K562 (cell line): Measurements from ENCODE around the gene CCNY. TPM values are rescaled to one million over a fixed set of nuclear protein-coding genes. Genes with fewer than 3 reads are reported as not detected.

ENCODE experiments used
- ATAC-seq: fragments of 200-7000 bp; cut with Tn5 transposase; 3 replicates; pipeline ENCODE4 v1.9.1; 2020; ENCODE audit warnings: moderate library complexity
- BruUV-seq: library from RNA; stranded (reverse); fragments of 400-500 nt; replicated peaks from 2 replicates; lab custom pipeline; 2021; lab: Mats Ljungman, UMichigan
- CTCF ChIA-PET: fragments of 300-600 bp; formaldehyde crosslinking; extraction: SDS; loops from one replicate; lab custom pipeline; 2021; ENCODE audit warnings: low intra/inter-chr PET ratio; lab: Yijun Ruan, JAX
- POLR2A ChIA-PET: fragments of 300-600, 350-650 bp; sonication (Branson Sonifier 250); formaldehyde crosslinking; extraction: SDS; loops from one replicate; lab custom pipeline; 2021; ENCODE audit warnings: antibody characterized with exemption, inconsistent platforms; lab: Yijun Ruan, JAX
- DNase-seq, 4 experiments: peaks; one replicate each; pipeline versions ENCODE4 v3.0.0 to v3.0.0-alpha.2; 2011 to 2018; ENCODE audit warnings: low spot score in 3 of 4, mixed read lengths in 3 of 4; ENCODE audit errors: extremely low read depth in 1 of 4
- FAIRE-seq: peaks from 2 replicates; lab custom pipeline; 2011; peaks lifted over from hg19 to GRCh38; lab: Jason Lieb, UNC
- H2AFZ ChIP-seq: 2 replicates; pipeline ENCODE4 v1.6.0; 2011; ENCODE audit warnings: low read depth, low read length, control low read depth, inconsistent platforms
- H3K27ac ChIP-seq: fragments of 200-600 bp; 3 replicates; pipeline ENCODE4 v1.8.0; 2011; ENCODE audit warnings: low read depth, mild to moderate bottlenecking, control low read depth, inconsistent platforms, low read length, moderate library complexity, mixed read lengths; ENCODE audit errors: extremely low read depth
- H3K27me3 ChIP-seq, 2 experiments: fragments of 300-600 bp in 1 of 2; 2 replicates in 1 of 2; 3 replicates in 1 of 2; pipeline versions ENCODE4 v1.6.0 to v1.8.0; 2011; ENCODE audit warnings: inconsistent platforms in 2 of 2, low read length in 2 of 2, mild to moderate bottlenecking in 1 of 2, mixed read lengths in 1 of 2, moderate library complexity in 1 of 2; ENCODE audit not compliant: control insufficient read depth in 2 of 2, insufficient read depth in 2 of 2
- H3K36me3 ChIP-seq: fragments of 300-600 bp; 3 replicates; pipeline ENCODE4 v1.8.0; 2011; ENCODE audit warnings: mild to moderate bottlenecking, low read length, inconsistent platforms; ENCODE audit not compliant: control insufficient read depth, insufficient read depth
- H3K4me1 ChIP-seq, 2 experiments: fragments of 200-600 bp in 1 of 2; replicated peaks in 1 of 2; 2 replicates in 1 of 2; 3 replicates in 1 of 2; pipeline versions ENCODE4 v1.5.1 to v1.8.0; 2011; ENCODE audit warnings: inconsistent platforms in 2 of 2, low read length in 2 of 2, mild to moderate bottlenecking in 1 of 2, mixed read lengths in 1 of 2, moderate library complexity in 1 of 2; ENCODE audit not compliant: control insufficient read depth in 2 of 2, insufficient read depth in 2 of 2
- H3K4me2 ChIP-seq: 2 replicates; pipeline ENCODE4 v1.6.1; 2011; ENCODE audit warnings: low read length, control low read depth, inconsistent platforms, mixed read lengths; ENCODE audit not compliant: insufficient read depth
- H3K4me3 ChIP-seq: fragments of 200-600 bp; sonication (generic), shearing (Covaris generic); 2 replicates; pipeline ENCODE4 v1.5.1; 2016; ENCODE audit warnings: control low read depth, inconsistent platforms
- H3K79me2 ChIP-seq: fragments of 200-600 bp; 3 replicates; pipeline ENCODE4 v1.8.0; 2011; ENCODE audit warnings: low read length, inconsistent platforms; ENCODE audit not compliant: control insufficient read depth, insufficient read depth
- H3K9ac ChIP-seq, 2 experiments: 2 replicates each; pipeline versions ENCODE4 v1.6.0 to v1.6.1; 2011; ENCODE audit warnings: low read depth in 2 of 2, low read length in 2 of 2, control low read depth in 1 of 2, inconsistent platforms in 1 of 2, mild to moderate bottlenecking in 1 of 2, mixed read lengths in 1 of 2; ENCODE audit not compliant: insufficient read depth in 1 of 2
- H3K9me1 ChIP-seq: one replicate; pipeline ENCODE4 v1.6.0; 2011; ENCODE audit warnings: inconsistent platforms, mild to moderate bottlenecking, low read length, moderate library complexity; ENCODE audit not compliant: control insufficient read depth, insufficient read depth
- H3K9me3 ChIP-seq: replicated peaks from 2 replicates; pipeline ENCODE4 v1.5.1; 2011; ENCODE audit warnings: low read depth, low read length, inconsistent platforms; ENCODE audit not compliant: control insufficient read depth, insufficient read depth
- H4K20me1 ChIP-seq: replicated peaks from 2 replicates; pipeline ENCODE4 v1.6.1; 2011; ENCODE audit warnings: low read length, inconsistent platforms, mixed read lengths; ENCODE audit not compliant: control insufficient read depth, insufficient read depth
- MYBL2 ChIP-seq, 2 experiments: fragments of 450-650 bp in 1 of 2; sonication (generic) in 1 of 2; formaldehyde crosslinking in 1 of 2; IDR thresholded peaks; 2 replicates each; pipeline versions ENCODE4 v1.6.1 to v1.8.1; 2017 to 2022; ENCODE audit warnings: borderline replicate concordance in 1 of 2, inconsistent platforms in 1 of 2, low read depth in 1 of 2, mild to moderate bottlenecking in 1 of 2, missing genetic modification reagents in 1 of 2, moderate library complexity in 1 of 2
- WGBS: fragments of 100-300 bp; shearing (Covaris generic); methylation state at CpG from one replicate; pipeline ENCODE4 v1.1.6; 2016; ENCODE audit warnings: low coverage, mixed read lengths; ENCODE audit not compliant: insufficient coverage; ENCODE audit errors: missing lambda C conversion rate; 5-methylcytosine and 5-hydroxymethylcytosine counted together
- in situ Hi-C: fragments of 300-500 bp; cut with MboI; formaldehyde crosslinking; loops from 4 replicates; pipeline ENCODE4 v1.15.0; 2018; ENCODE audit warnings: inconsistent platforms, mixed read lengths
- intact Hi-C: fragments of 100-400 bp; cut with micrococcal nuclease; formaldehyde crosslinking; loops from 2 replicates; pipeline ENCODE4 v1.14.2; 2022
- polyA plus RNA-seq, 8 experiments: library from polyadenylated mRNA; depleted of rRNA in 4 of 8; stranded (reverse) in 5 of 8; unstranded in 3 of 8; fragments of >200 nt; fragmentation: Nextera tagmentation in 2 of 8; fragmentation: Illumina TruSeq in 1 of 8; extraction: Ambion mirVana in 2 of 8; extraction: Trizol in 1 of 8; gene quantifications; 2 replicates each; pipeline versions ENCODE4 v1.2.1 to v1.2.3, GENCODE V29; 2011 to 2014; ENCODE audit warnings: inconsistent platforms in 1 of 8, missing spikeins in 1 of 8
- total RNA-seq, 7 experiments: library from RNA; depleted of rRNA in 6 of 7; stranded (reverse); fragments of >200 nt in 6 of 7; fragmentation: Illumina TruSeq in 2 of 7; extraction: Trizol in 2 of 7; gene quantifications; 2 replicates each; pipeline versions ENCODE4 v1.2.1 to v1.2.3, GENCODE V29; 2011 to 2021; ENCODE audit warnings: low replicate concordance in 1 of 7
- TF ChIP-seq, protein P1 (sequence below): sonication (generic); formaldehyde crosslinking; IDR thresholded peaks from 2 replicates; pipeline ENCODE4 v1.8.0; 2023; ENCODE audit warnings: mild to moderate bottlenecking, missing genetic modification reagents
- TF ChIP-seq, protein P2 (sequence below), 2 experiments: fragments of 450-650 bp; conservative IDR thresholded peaks; 2 replicates each; pipeline ENCODE4 v1.6.1; 2017; ENCODE audit warnings: mild to moderate bottlenecking in 2 of 2, moderate library complexity in 2 of 2

CCNY gene
- total and polyA plus RNA-seq, 9 of the 15 experiments (the other 6 are each of a cell fraction or from before 2014, with no cell fraction given): 8.4 to 109 (median 38.6) TPM

DNA sequence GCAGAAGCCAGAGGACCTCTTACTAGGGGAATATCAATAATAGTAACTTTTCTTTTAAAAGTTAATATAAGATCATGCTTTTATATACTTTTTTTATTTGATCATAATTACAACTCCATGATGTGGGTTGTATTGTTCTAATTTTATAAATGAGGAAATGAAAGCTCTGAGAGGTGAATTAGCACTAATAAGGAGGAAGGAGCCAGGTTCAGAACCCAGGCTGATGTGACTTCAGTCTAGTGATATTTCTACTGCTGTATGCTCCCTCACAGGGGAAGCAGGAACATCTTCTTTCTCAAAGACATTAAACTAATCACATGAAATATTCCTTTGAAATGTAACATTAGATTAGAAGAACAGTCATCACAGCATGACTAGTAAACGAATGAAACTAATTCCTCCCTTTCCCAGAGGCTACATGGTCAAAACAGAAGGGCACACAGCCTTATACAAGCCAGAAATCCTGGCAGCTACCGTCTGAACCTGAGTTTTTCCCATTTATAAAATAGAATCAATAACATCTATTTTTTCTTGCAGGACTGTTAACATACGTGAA, 187.4 kb downstream of the CCNY start:
- no peak overlapping the region for H3K4me3 ChIP-seq
- intact Hi-C loops: no loop called here
- CTCF ChIA-PET: no interaction called here
- H3K79me2 ChIP-seq: peaks cover 10% of the 10 kb centered on the region; the same call in 1 of the 3 replicates
- no peak overlapping the region for H3K4me2 ChIP-seq
- peaks cover 3% of the 10 kb centered on the region; the same call in 1 of the 3 replicates for H3K36me3 ChIP-seq
- 74% methylated on average over 3 of the region's 3 CpGs for WGBS
- no peak overlapping the region for H2AFZ ChIP-seq
- peaks cover 1% of the 10 kb centered on the region; the same call in 1 of the 2 replicates for H4K20me1 ChIP-seq
- no peak for DNase-seq
- ATAC-seq: no peak
- no peaks in the 10 kb centered on the region for H3K9me1 ChIP-seq
- no peak for FAIRE-seq
- no peaks in the 10 kb centered on the region for H3K27me3 ChIP-seq
- no peak overlapping the region for H3K27ac ChIP-seq
- no peaks in the 10 kb centered on the region; a peak in 1 of 5 replicates for H3K4me1 ChIP-seq
- TF ChIP-seq, protein P1, sequence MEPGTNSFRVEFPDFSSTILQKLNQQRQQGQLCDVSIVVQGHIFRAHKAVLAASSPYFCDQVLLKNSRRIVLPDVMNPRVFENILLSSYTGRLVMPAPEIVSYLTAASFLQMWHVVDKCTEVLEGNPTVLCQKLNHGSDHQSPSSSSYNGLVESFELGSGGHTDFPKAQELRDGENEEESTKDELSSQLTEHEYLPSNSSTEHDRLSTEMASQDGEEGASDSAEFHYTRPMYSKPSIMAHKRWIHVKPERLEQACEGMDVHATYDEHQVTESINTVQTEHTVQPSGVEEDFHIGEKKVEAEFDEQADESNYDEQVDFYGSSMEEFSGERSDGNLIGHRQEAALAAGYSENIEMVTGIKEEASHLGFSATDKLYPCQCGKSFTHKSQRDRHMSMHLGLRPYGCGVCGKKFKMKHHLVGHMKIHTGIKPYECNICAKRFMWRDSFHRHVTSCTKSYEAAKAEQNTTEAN (CRISPR knock-in tag): no peak
- TF ChIP-seq MYBL2 (IDR thresholded peaks at IDR 0.05; ENCODE audit: low read depth) (no peak), MYBL2 (CRISPR knock-in tag; IDR thresholded peaks at IDR 0.05; ENCODE audit: borderline replicate concordance) (no peak)
- TF ChIP-seq, protein P2, sequence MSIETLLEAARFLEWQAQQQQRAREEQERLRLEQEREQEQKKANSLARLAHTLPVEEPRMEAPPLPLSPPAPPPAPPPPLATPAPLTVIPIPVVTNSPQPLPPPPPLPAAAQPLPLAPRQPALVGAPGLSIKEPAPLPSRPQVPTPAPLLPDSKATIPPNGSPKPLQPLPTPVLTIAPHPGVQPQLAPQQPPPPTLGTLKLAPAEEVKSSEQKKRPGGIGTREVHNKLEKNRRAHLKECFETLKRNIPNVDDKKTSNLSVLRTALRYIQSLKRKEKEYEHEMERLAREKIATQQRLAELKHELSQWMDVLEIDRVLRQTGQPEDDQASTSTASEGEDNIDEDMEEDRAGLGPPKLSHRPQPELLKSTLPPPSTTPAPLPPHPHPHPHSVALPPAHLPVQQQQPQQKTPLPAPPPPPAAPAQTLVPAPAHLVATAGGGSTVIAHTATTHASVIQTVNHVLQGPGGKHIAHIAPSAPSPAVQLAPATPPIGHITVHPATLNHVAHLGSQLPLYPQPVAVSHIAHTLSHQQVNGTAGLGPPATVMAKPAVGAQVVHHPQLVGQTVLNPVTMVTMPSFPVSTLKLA (conservative IDR thresholded peaks at IDR 0.05): no peak
- TF ChIP-seq, all 486 proteins: peak for 0
- H3K9ac ChIP-seq: no peak overlapping the region
- in situ Hi-C loops: no loop called here
- BruUV-seq: no TSS peak
- POLR2A ChIA-PET: interaction anchor here (0.6 to 1.5 kb wide), 4 partner anchors 10 to 145 kb away, joined by 3 to 5 read pairs (median 4); no protein-coding TSS in a partner anchor
- no peaks in the 10 kb centered on the region for H3K9me3 ChIP-seq
